Gastroesophageal sphincter (tissue), 3 donors: ENCODE measurements around the gene ANKRD13B.

Source experiments
- CTCF ChIP-seq, 4 experiments: fragments of 200-600 bp in 2 of 4; fragments of 450-650 bp in 2 of 4; sonication (generic) in 1 of 4; IDR thresholded peaks; one replicate each; pipeline ENCODE4 v1.5.1; 2017 to 2019; ENCODE audit warnings: antibody characterized with exemption in 4 of 4, mild to moderate bottlenecking in 2 of 4, moderate library complexity in 2 of 4
- EP300 ChIP-seq: sonication (generic); formaldehyde crosslinking; IDR thresholded peaks from one replicate; pipeline ENCODE4 v1.6.1; 2017; ENCODE audit warnings: antibody characterized with exemption, mild to moderate bottlenecking
- POLR2A ChIP-seq, 2 donors: fragments of 450-650 bp; IDR thresholded peaks; one replicate each; pipeline ENCODE4 v1.6.1; 2017; ENCODE audit warnings: antibody characterized with exemption in 2 of 2, mild to moderate bottlenecking in 2 of 2, moderate library complexity in 1 of 2
- POLR2AphosphoS5 ChIP-seq: sonication (generic); formaldehyde crosslinking; IDR thresholded peaks from one replicate; pipeline ENCODE4 v1.6.1; 2017; ENCODE audit warnings: antibody characterized with exemption

GRCh38 chr17:29581583-29582253, 11.2 kb upstream of the ANKRD13B start:
- TF ChIP-seq CTCF (IDR thresholded peaks at IDR 0.05) (no peak), EP300 (no peak), POLR2A (IDR thresholded peaks at IDR 0.05) (no peak), POLR2AphosphoS5 (no peak)
